ENCODE results near the gene SMAD6. TPM values are rescaled to one million over a fixed set of nuclear protein-coding genes. Genes with fewer than 3 reads are reported as not detected.

The SMAD6 gene
- 1.9 TPM for total RNA-seq

GRCh38 chr15:66702035-66702786, at the start of gene SMAD6:
Gene SMAD6 (plus strand): TSS chr15:66702236. CDS start chr15:66703259, 1,023 bp downstream.
- H3K9me3 ChIP-seq (ENCODE audit: low read depth, low read length), result no peaks in the 10 kb centered on the region
- H3K4me3 ChIP-seq (ENCODE audit: low read length), result peak within 1 kb of the TSS; percentile 57
- H3K27me3 ChIP-seq (ENCODE audit: insufficient read depth, low read length), result peaks cover 21% of the 10 kb centered on the region
- H3K4me1 ChIP-seq (ENCODE audit: insufficient read depth, low read length), result peaks cover 29% of the 10 kb centered on the region

- Histone ChIP-seq H3K9me3 (ENCODE audit: low read depth, low read length) (no peaks in the 10 kb centered on the region), H3K4me3 (ENCODE audit: low read length) (no peak overlapping the region), H3K27me3 (ENCODE audit: insufficient read depth, low read length) (no peaks in the 10 kb centered on the region), H3K4me1 (ENCODE audit: insufficient read depth, low read length) (no peaks in the 10 kb centered on the region)
Measured at GRCh38 chr15:66652806-66653205, 49.2 kb upstream of the SMAD6 start.

GRCh38 chr15:66653398-66653797, 48.6 kb upstream of the SMAD6 start:
- Histone ChIP-seq H3K9me3 (ENCODE audit: low read depth, low read length) (no peaks in the 10 kb centered on the region), H3K27me3 (ENCODE audit: insufficient read depth, low read length) (no peaks in the 10 kb centered on the region), H3K4me3 (ENCODE audit: low read length) (no peak overlapping the region), H3K4me1 (ENCODE audit: insufficient read depth, low read length) (no peaks in the 10 kb centered on the region)

GRCh38 chr15:66653852-66654251, 48.2 kb upstream of the SMAD6 start:
- Histone ChIP-seq H3K9me3 (ENCODE audit: low read depth, low read length) (no peaks in the 10 kb centered on the region), H3K27me3 (ENCODE audit: insufficient read depth, low read length) (no peaks in the 10 kb centered on the region), H3K4me1 (ENCODE audit: insufficient read depth, low read length) (no peaks in the 10 kb centered on the region), H3K4me3 (ENCODE audit: low read length) (no peak overlapping the region)

- Histone ChIP-seq H3K4me3 (ENCODE audit: low read length) (no peak overlapping the region), H3K27me3 (ENCODE audit: insufficient read depth, low read length) (no peaks in the 10 kb centered on the region), H3K9me3 (ENCODE audit: low read depth, low read length) (no peaks in the 10 kb centered on the region), H3K4me1 (ENCODE audit: insufficient read depth, low read length) (no peaks in the 10 kb centered on the region)
Measured at GRCh38 chr15:66654361-66654738, 47.7 kb upstream of the SMAD6 start.

- Histone ChIP-seq H3K9me3 (ENCODE audit: low read depth, low read length) (no peaks in the 10 kb centered on the region), H3K27me3 (ENCODE audit: insufficient read depth, low read length) (no peaks in the 10 kb centered on the region), H3K4me1 (ENCODE audit: insufficient read depth, low read length) (no peaks in the 10 kb centered on the region), H3K4me3 (ENCODE audit: low read length) (no peak overlapping the region)
Measured at GRCh38 chr15:66654739-66655375, 47.2 kb upstream of the SMAD6 start.

GRCh38 chr15:66655511-66655910, 46.5 kb upstream of the SMAD6 start:
- H3K9me3 ChIP-seq (ENCODE audit: low read depth, low read length), result no peaks in the 10 kb centered on the region
- no peaks in the 10 kb centered on the region for H3K27me3 ChIP-seq (ENCODE audit: insufficient read depth, low read length)
- no peak overlapping the region for H3K4me3 ChIP-seq (ENCODE audit: low read length)
- H3K4me1 ChIP-seq (ENCODE audit: insufficient read depth, low read length), result no peaks in the 10 kb centered on the region

- Histone ChIP-seq H3K9me3 (ENCODE audit: low read depth, low read length) (no peaks in the 10 kb centered on the region), H3K4me1 (ENCODE audit: insufficient read depth, low read length) (no peaks in the 10 kb centered on the region), H3K4me3 (ENCODE audit: low read length) (no peak overlapping the region), H3K27me3 (ENCODE audit: insufficient read depth, low read length) (no peaks in the 10 kb centered on the region)
Measured at GRCh38 chr15:66655997-66656396, 46.0 kb upstream of the SMAD6 start.

- no peak overlapping the region for H3K4me3 ChIP-seq (ENCODE audit: low read length)
- H3K4me1 ChIP-seq (ENCODE audit: insufficient read depth, low read length), result no peaks in the 10 kb centered on the region
- H3K27me3 ChIP-seq (ENCODE audit: insufficient read depth, low read length), result no peaks in the 10 kb centered on the region
- H3K9me3 ChIP-seq (ENCODE audit: low read depth, low read length), result no peaks in the 10 kb centered on the region
Measured at GRCh38 chr15:66657185-66658020, 44.6 kb upstream of the SMAD6 start.

- H3K4me3 ChIP-seq (ENCODE audit: low read length), result no peak overlapping the region
- no peaks in the 10 kb centered on the region for H3K27me3 ChIP-seq (ENCODE audit: insufficient read depth, low read length)
- H3K4me1 ChIP-seq (ENCODE audit: insufficient read depth, low read length), result no peaks in the 10 kb centered on the region
- no peaks in the 10 kb centered on the region for H3K9me3 ChIP-seq (ENCODE audit: low read depth, low read length)
Measured at GRCh38 chr15:66658044-66658443, 44.0 kb upstream of the SMAD6 start.

GRCh38 chr15:66658855-66659254, 43.2 kb upstream of the SMAD6 start:
- Histone ChIP-seq H3K4me1 (ENCODE audit: insufficient read depth, low read length) (no peaks in the 10 kb centered on the region), H3K27me3 (ENCODE audit: insufficient read depth, low read length) (no peaks in the 10 kb centered on the region), H3K4me3 (ENCODE audit: low read length) (no peak overlapping the region), H3K9me3 (ENCODE audit: low read depth, low read length) (no peaks in the 10 kb centered on the region)

GRCh38 chr15:66659384-66659783, 42.7 kb upstream of the SMAD6 start:
- no peaks in the 10 kb centered on the region for H3K27me3 ChIP-seq (ENCODE audit: insufficient read depth, low read length)
- no peaks in the 10 kb centered on the region for H3K4me1 ChIP-seq (ENCODE audit: insufficient read depth, low read length)
- H3K4me3 ChIP-seq (ENCODE audit: low read length), result no peak overlapping the region
- no peaks in the 10 kb centered on the region for H3K9me3 ChIP-seq (ENCODE audit: low read depth, low read length)

GRCh38 chr15:66661432-66662096, 40.5 kb upstream of the SMAD6 start:
- no peak overlapping the region for H3K4me3 ChIP-seq (ENCODE audit: low read length)
- no peaks in the 10 kb centered on the region for H3K9me3 ChIP-seq (ENCODE audit: low read depth, low read length)
- H3K27me3 ChIP-seq (ENCODE audit: insufficient read depth, low read length), result no peaks in the 10 kb centered on the region
- H3K4me1 ChIP-seq (ENCODE audit: insufficient read depth, low read length), result no peaks in the 10 kb centered on the region

GRCh38 chr15:66662522-66662921, 39.5 kb upstream of the SMAD6 start:
- no peaks in the 10 kb centered on the region for H3K27me3 ChIP-seq (ENCODE audit: insufficient read depth, low read length)

GRCh38 chr15:66663664-66664063, 38.4 kb upstream of the SMAD6 start:
- Histone ChIP-seq H3K4me1 (ENCODE audit: insufficient read depth, low read length) (no peaks in the 10 kb centered on the region), H3K9me3 (ENCODE audit: low read depth, low read length) (no peaks in the 10 kb centered on the region), H3K27me3 (ENCODE audit: insufficient read depth, low read length) (no peaks in the 10 kb centered on the region), H3K4me3 (ENCODE audit: low read length) (no peak overlapping the region)

More at GRCh38 chr15:66662522-66662921, 39.5 kb upstream of the SMAD6 start:
- H3K4me1 ChIP-seq (ENCODE audit: insufficient read depth, low read length), result no peaks in the 10 kb centered on the region
- no peak overlapping the region for H3K4me3 ChIP-seq (ENCODE audit: low read length)
- no peaks in the 10 kb centered on the region for H3K9me3 ChIP-seq (ENCODE audit: low read depth, low read length)
